K562 (cell line): Measurements from ENCODE around the gene ANAPC16. TPM values are rescaled to one million over a fixed set of nuclear protein-coding genes. Genes with fewer than 3 reads are reported as not detected.

Experiments used
- CHD2 ChIP-seq: IDR thresholded peaks from 2 replicates; pipeline ENCODE4 v1.6.1; 2011; ENCODE audit warnings: low read depth, low read length
- DACH1 ChIP-seq: fragments of 450-650 bp; IDR thresholded peaks from 2 replicates; pipeline ENCODE4 v1.6.1; 2018; ENCODE audit not compliant: partially characterized antibody
- DNMT1 ChIP-seq: fragments of 450-650 bp; IDR thresholded peaks from 2 replicates; pipeline ENCODE4 v1.6.1; 2016; ENCODE audit warnings: antibody characterized with exemption, mild to moderate bottlenecking
- FOXA1 ChIP-seq: fragments of 450-650 bp; IDR thresholded peaks from 2 replicates; pipeline ENCODE4 v1.6.1; 2016; ENCODE audit warnings: mild to moderate bottlenecking, borderline replicate concordance
- GABPB1 ChIP-seq: sonication (generic); formaldehyde crosslinking; IDR thresholded peaks from 2 replicates; pipeline ENCODE4 v1.8.0; 2022; ENCODE audit warnings: mild to moderate bottlenecking, missing genetic modification reagents
- ILK ChIP-seq: fragments of 450-650 bp; IDR thresholded peaks from 2 replicates; pipeline ENCODE4 v1.6.1; 2016; ENCODE audit warnings: missing genetic modification characterization, low read depth, mild to moderate bottlenecking, missing compliant biosample characterization, moderate library complexity, borderline replicate concordance
- KDM4B ChIP-seq, 2 experiments: fragments of 450-650 bp in 1 of 2; sonication (generic) in 1 of 2; IDR thresholded peaks; 2 replicates each; pipeline ENCODE4 v1.6.1; 2016 to 2017; ENCODE audit warnings: borderline replicate concordance in 2 of 2, antibody characterized with exemption in 1 of 2, low read depth in 1 of 2, mild to moderate bottlenecking in 1 of 2
- KLF16 ChIP-seq: IDR thresholded peaks from 2 replicates; pipeline ENCODE4 v1.6.1; 2016; ENCODE audit warnings: antibody characterized with exemption
- MIER1 ChIP-seq: fragments of 450-650 bp; IDR thresholded peaks from 2 replicates; pipeline ENCODE4 v1.6.1; 2016; ENCODE audit warnings: antibody characterized with exemption, mild to moderate bottlenecking, low read depth
- NFIC ChIP-seq: fragments of 450-650 bp; IDR thresholded peaks from 2 replicates; pipeline ENCODE4 v1.6.1; 2017; ENCODE audit warnings: mild to moderate bottlenecking, inconsistent platforms
- PHB ChIP-seq: fragments of 250-450 bp; sonication (Bioruptor Pico); IDR thresholded peaks from 2 replicates; pipeline ENCODE4 v1.5.0; 2021
- POLR2G ChIP-seq: fragments of 200-400 bp; formaldehyde crosslinking; IDR thresholded peaks from 2 replicates; pipeline ENCODE4 v1.6.1; 2017; ENCODE audit warnings: low read depth, mild to moderate bottlenecking, antibody characterized with exemption, low read length, moderate library complexity
- POU5F1 ChIP-seq: fragments of 150-350 bp; IDR thresholded peaks from 2 replicates; pipeline ENCODE4 v1.6.1; 2014; ENCODE audit warnings: borderline replicate concordance, low read length, low read depth, mild to moderate bottlenecking; ENCODE audit not compliant: partially characterized antibody
- PTBP1 ChIP-seq: fragments of 200-400 bp; formaldehyde crosslinking; IDR thresholded peaks from 2 replicates; pipeline ENCODE4 v1.6.1; 2017; ENCODE audit warnings: low read depth, low read length
- RAD21 ChIP-seq, 2 experiments: fragments of 250-450 bp in 1 of 2; fragments of 450-650 bp in 1 of 2; sonication (Bioruptor Pico) in 1 of 2; formaldehyde crosslinking in 1 of 2; IDR thresholded peaks in 1 of 2; conservative IDR thresholded peaks in 1 of 2; 2 replicates each; pipeline versions ENCODE4 v1.4.0 to v1.8.0; 2020 to 2022; ENCODE audit warnings: mild to moderate bottlenecking in 2 of 2, moderate library complexity in 1 of 2
- RBFOX2 ChIP-seq: fragments of 200-400 bp; formaldehyde crosslinking; IDR thresholded peaks from 2 replicates; pipeline ENCODE4 v1.6.1; 2017; ENCODE audit warnings: low read depth, mild to moderate bottlenecking, low read length, moderate library complexity
- RHOXF2B ChIP-seq: fragments of 250-450 bp; sonication (Bioruptor Pico); conservative IDR thresholded peaks from 2 replicates; pipeline ENCODE4 v1.5.1; 2021
- SPI1 ChIP-seq: IDR thresholded peaks from 2 replicates; pipeline ENCODE4 v1.6.1; 2011; ENCODE audit warnings: low read depth, low read length, control low read depth, borderline replicate concordance
- TOE1 ChIP-seq, 2 experiments: fragments of 450-650 bp in 1 of 2; sonication (generic) in 1 of 2; formaldehyde crosslinking in 1 of 2; IDR thresholded peaks; 2 replicates each; pipeline versions ENCODE4 v1.7.1 to v1.8.0; 2016 to 2022; ENCODE audit warnings: borderline replicate concordance in 2 of 2, mild to moderate bottlenecking in 2 of 2, antibody characterized with exemption in 1 of 2, inconsistent platforms in 1 of 2, low read depth in 1 of 2, missing genetic modification reagents in 1 of 2, moderate library complexity in 1 of 2
- ZNF707 ChIP-seq: fragments of 250-450 bp; sonication (Bioruptor Pico); conservative IDR thresholded peaks from 2 replicates; pipeline ENCODE4 v1.8.0; 2022; ENCODE audit warnings: inconsistent platforms, mild to moderate bottlenecking, moderate library complexity
- polyA plus RNA-seq, 8 experiments: library from polyadenylated mRNA; depleted of rRNA in 4 of 8; stranded (reverse) in 5 of 8; unstranded in 3 of 8; fragments of >200 nt; fragmentation: Nextera tagmentation in 2 of 8; fragmentation: Illumina TruSeq in 1 of 8; extraction: Ambion mirVana in 2 of 8; extraction: Trizol in 1 of 8; gene quantifications; 2 replicates each; pipeline versions ENCODE4 v1.2.1 to v1.2.3, GENCODE V29; 2011 to 2014; ENCODE audit warnings: inconsistent platforms in 1 of 8, missing spikeins in 1 of 8
- total RNA-seq, 7 experiments: library from RNA; depleted of rRNA in 6 of 7; stranded (reverse); fragments of >200 nt in 6 of 7; fragmentation: Illumina TruSeq in 2 of 7; extraction: Trizol in 2 of 7; gene quantifications; 2 replicates each; pipeline versions ENCODE4 v1.2.1 to v1.2.3, GENCODE V29; 2011 to 2021; ENCODE audit warnings: low replicate concordance in 1 of 7
- TF ChIP-seq, protein P1 (sequence below): sonication (generic); formaldehyde crosslinking; IDR thresholded peaks from 2 replicates; pipeline ENCODE4 v1.8.0; 2022; ENCODE audit warnings: mild to moderate bottlenecking, missing genetic modification reagents
- TF ChIP-seq, protein P2 (sequence below): IDR thresholded peaks from 2 replicates; pipeline ENCODE4 v1.6.1; 2011; ENCODE audit not compliant: insufficient read length; ENCODE audit errors: extremely low read depth
- TF ChIP-seq, protein P3 (sequence below): sonication (generic); formaldehyde crosslinking; IDR thresholded peaks from 2 replicates; pipeline ENCODE4 v1.8.0; 2022; ENCODE audit warnings: missing genetic modification reagents, mild to moderate bottlenecking, moderate library complexity, borderline replicate concordance
- TF ChIP-seq, protein P4 (sequence below): sonication (generic); formaldehyde crosslinking; IDR thresholded peaks from 2 replicates; pipeline ENCODE4 v1.8.1; 2023; ENCODE audit warnings: mild to moderate bottlenecking, missing genetic modification reagents

ANAPC16 gene
- total and polyA plus RNA-seq, 9 of the 15 experiments (the other 6 are each of a cell fraction or from before 2014, with no cell fraction given): 42.6 to 208 (median 108) TPM

DNA sequence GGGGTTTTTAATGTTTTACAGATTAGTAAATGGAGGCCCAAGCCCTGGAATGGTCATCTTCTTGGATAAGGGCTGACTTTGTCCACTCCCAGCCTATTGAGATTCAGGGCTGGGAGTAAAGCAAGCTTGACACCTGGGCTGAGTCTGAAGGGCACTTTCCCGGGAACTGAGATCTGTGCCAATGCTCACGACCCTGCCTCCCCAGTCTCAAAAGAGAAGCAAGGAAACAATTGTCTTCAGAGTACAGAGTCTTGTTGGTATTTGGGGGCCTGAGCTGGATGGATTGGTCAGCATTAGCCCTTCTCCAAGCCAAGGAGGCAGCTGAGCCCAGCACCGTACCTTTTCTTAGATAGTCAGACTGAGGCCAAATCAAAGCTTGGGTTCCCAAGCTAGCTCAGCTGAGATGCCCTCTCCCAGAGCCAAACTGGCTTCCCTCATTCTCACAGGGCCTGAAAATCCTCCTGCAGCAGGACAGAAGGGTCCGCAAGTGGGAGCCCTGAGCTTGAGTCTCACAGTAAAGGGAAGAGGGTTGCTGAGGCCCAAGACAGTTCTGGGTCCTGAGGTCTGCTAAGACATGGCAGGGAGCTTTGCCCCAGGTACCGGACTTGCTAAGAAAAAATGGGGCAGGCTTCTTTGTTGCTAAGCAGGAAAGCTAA lies 61.7 kb downstream of the ANAPC16 start (continued):
- TF ChIP-seq KDM4B (IDR thresholded peaks at IDR 0.05; ENCODE audit: borderline replicate concordance in 2 of 2, low read depth in 1 of 2) (no peak), DNMT1 (no peak), RHOXF2B (0 out of 2 replicates have a peak, but pooled peaks have one; percentile 53), PTBP1 (0 out of 2 replicates have a peak, but pooled peaks have one; percentile 22), ZNF707 (CRISPR knock-in tag) (no peak), POU5F1 (no peak), CHD2 (no peak), SPI1 (no peak), RAD21 (CRISPR knock-in tag; conservative IDR thresholded peaks at IDR 0.05 in 1 of 2, IDR thresholded peaks at IDR 0.05 in 1 of 2) (0 out of 4 replicates have a peak, but pooled peaks of 1 of the 2 experiments have one; percentile 12), ILK (tag) (no peak), GABPB1 (0 out of 2 replicates have a peak, but pooled peaks have one; percentile 0), KLF16 (no peak), TOE1 (IDR thresholded peaks at IDR 0.05; ENCODE audit: borderline replicate concordance) (no peak), TOE1 (CRISPR knock-in tag; IDR thresholded peaks at IDR 0.05; ENCODE audit: borderline replicate concordance, low read depth) (no peak), DACH1 (no peak), FOXA1 (no peak), MIER1 (no peak), NFIC (no peak), PHB (no peak), POLR2G (peak; percentile 60; the same call in 1 of the 2 replicates), RBFOX2 (peak; percentile 67)
- TF ChIP-seq, protein P1, sequence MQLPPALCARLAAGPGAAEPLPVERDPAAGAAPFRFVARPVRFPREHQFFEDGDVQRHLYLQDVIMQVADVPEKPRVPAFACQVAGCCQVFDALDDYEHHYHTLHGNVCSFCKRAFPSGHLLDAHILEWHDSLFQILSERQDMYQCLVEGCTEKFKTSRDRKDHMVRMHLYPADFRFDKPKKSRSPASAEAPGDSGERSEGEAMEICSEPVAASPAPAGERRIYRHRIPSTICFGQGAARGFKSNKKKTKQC (CRISPR knock-in tag): no peak
- TF ChIP-seq, protein P2, sequence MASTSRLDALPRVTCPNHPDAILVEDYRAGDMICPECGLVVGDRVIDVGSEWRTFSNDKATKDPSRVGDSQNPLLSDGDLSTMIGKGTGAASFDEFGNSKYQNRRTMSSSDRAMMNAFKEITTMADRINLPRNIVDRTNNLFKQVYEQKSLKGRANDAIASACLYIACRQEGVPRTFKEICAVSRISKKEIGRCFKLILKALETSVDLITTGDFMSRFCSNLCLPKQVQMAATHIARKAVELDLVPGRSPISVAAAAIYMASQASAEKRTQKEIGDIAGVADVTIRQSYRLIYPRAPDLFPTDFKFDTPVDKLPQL: no peak
- TF ChIP-seq, protein P3, sequence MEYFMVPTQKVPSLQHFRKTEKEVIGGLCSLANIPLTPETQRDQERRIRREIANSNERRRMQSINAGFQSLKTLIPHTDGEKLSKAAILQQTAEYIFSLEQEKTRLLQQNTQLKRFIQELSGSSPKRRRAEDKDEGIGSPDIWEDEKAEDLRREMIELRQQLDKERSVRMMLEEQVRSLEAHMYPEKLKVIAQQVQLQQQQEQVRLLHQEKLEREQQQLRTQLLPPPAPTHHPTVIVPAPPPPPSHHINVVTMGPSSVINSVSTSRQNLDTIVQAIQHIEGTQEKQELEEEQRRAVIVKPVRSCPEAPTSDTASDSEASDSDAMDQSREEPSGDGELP: peak; percentile 34; the same call in 1 of the 2 replicates
- TF ChIP-seq, protein P4, sequence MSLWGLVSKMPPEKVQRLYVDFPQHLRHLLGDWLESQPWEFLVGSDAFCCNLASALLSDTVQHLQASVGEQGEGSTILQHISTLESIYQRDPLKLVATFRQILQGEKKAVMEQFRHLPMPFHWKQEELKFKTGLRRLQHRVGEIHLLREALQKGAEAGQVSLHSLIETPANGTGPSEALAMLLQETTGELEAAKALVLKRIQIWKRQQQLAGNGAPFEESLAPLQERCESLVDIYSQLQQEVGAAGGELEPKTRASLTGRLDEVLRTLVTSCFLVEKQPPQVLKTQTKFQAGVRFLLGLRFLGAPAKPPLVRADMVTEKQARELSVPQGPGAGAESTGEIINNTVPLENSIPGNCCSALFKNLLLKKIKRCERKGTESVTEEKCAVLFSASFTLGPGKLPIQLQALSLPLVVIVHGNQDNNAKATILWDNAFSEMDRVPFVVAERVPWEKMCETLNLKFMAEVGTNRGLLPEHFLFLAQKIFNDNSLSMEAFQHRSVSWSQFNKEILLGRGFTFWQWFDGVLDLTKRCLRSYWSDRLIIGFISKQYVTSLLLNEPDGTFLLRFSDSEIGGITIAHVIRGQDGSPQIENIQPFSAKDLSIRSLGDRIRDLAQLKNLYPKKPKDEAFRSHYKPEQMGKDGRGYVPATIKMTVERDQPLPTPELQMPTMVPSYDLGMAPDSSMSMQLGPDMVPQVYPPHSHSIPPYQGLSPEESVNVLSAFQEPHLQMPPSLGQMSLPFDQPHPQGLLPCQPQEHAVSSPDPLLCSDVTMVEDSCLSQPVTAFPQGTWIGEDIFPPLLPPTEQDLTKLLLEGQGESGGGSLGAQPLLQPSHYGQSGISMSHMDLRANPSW: no peak
